ENCODE results near the gene RPL11.

RPL11 gene

DNA sequence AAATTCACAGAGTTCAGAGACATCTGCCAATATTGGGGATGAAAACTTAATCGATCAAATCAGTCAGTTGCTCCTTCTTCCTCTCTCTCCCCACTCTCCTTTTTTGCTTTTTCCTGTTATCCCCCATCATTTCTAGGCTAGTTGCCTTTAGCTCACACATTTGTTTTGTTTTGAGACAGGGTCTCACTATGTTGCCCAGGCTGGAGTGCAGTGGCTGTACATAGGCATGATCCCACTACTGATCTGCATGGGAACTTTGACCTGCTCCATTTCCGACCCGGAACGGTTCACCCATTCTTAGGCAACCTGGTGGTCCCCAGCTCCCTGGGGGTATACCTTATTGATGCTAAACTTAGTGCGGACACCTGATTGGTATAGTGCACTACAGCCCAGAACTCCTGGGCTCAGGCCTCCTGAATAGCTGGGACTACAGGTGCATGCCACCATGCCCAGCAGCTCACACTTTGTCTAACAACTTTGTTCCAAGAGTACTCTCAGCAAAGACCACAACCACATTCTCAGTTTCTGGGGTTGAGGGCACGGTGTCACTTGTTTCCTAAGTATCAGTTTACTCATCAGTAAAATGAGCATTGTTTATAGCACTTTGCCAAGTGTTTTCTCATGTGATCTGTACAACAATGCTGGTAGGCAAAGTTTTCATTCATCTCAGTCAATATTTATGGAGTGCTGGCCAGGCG lies 45.0 kb downstream of the RPL11 start:
- H3K36me3 Mint-ChIP-seq: no peaks in the 10 kb centered on the region
- peaks cover 22% of the 10 kb centered on the region for H3K4me1 Mint-ChIP-seq
- peak; percentile 11 to 58 for DNase-seq (ENCODE audit: low spot score in 2 of 2)

DNA sequence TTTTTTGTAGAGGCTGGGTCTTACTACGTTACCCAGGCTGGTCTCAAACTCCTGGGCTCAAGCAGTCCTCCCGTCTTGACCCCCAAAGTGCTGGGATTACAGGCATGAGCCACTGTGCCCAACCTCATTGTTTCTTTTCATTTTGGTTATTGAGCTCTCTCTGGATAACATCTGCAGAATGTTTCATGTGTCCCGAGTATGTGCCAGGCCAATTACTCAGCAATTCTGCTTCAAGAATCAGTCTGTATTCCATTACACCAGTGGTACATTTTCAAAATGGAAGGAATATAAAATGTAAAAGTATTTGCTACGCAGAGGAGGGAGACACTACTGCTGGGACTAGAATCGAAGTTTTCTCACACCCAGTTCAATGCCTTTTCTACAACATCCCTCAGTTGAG lies 50.0 kb downstream of the RPL11 start:
- Mint-ChIP-seq H3K36me3 (peaks cover 26% of the 10 kb centered on the region), H3K4me1 (peaks cover 36% of the 10 kb centered on the region), H3K4me3 (peak overlapping the region; percentile 86), H3K9me3 (no peaks in the 10 kb centered on the region), H3K27ac (no peak overlapping the region)
- DNase-seq (ENCODE audit: low spot score in 2 of 2): no peak
- ATAC-seq: no peak

More for the DNA sequence above, 45.0 kb downstream of the RPL11 start:
- Mint-ChIP-seq H3K9me3 (peaks cover 2% of the 10 kb centered on the region), H3K27ac (peak overlapping the region; percentile 3), H3K4me3 (no peak overlapping the region)
- ATAC-seq: peak; percentile 96

DNA sequence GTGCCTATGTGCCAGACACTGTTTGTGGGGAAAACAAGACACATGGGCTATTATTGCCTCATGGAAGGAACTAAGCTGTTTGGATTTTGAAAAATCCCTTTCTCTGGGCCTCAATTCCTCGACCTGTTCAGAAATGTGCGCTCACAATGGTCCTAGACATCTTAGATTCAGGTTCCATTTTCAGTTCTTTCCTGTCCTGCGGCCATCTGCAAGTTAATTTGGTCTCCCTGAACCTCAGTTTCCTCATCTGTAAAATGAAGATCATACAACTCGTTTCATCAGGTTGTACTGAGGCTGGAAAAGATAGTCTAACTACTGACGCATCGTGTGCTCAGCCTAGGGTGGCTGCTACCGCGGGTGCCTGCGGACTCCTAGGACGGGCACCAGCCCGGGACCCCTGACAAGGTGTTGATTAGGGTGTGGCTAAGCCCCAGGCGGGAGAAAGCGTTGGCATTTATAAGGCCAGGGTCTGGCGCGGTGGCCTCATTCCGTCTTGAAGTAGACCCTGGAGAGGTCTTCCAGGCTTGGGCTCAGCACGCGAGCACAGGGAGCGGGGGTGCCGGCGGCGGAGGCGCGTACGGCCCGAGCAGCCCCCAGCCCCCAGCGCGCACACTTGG lies 51.2 kb downstream of the RPL11 start:
- ATAC-seq: peak; percentile 66
- Mint-ChIP-seq H3K27ac (peak overlapping the region; percentile 92), H3K9me3 (no peaks in the 10 kb centered on the region), H3K36me3 (peaks cover 38% of the 10 kb centered on the region), H3K4me1 (peaks cover 42% of the 10 kb centered on the region), H3K4me3 (peak overlapping the region; percentile 86)
- no peak for DNase-seq (ENCODE audit: low spot score in 2 of 2)

DNA sequence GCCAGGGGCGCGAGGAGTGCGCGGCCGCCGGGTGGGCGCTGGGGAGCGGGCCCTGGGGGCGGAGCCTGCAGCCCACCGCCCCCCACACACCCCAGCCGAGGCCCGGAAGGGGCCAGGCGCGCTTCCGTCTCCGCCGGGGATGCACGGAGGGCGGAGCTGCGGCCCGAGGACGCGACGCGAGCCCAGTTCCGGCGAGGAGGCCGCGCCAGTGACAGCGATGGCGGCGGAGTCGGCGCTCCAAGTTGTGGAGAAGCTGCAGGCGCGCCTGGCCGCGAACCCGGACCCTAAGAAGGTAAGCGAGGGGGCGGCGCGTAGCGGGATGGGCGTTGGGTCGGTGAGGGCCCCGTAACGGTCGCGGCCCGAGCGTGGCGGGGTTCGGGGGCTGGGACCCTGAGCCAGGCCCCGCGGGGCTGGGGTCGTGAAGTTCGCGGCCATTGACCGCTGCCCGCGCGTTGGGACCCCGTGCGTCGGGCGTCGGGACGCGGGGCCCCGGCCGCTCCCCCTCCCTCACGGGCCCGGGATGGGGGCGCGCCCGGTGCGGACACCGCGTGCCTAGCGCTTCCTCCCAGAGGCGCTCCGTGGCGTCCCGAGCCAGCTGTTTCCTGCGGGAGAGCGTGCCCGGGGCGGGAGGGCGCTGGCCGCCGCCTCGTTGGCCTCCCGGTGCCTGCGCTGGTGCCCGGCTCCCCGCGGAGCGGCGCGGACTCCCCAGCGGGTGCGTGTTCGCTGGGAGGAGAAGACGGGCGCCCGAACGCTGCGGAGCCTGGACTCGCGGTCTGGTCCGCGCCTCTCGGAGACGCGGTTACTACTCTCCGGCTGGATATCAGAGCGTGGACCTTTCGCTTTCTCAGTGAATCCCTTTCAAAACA lies 51.9 kb downstream of the RPL11 start, which contains the start of gene ELOA:
TSS of gene ELOA (plus strand) at position 185 of the 866 bp plus-strand sequence. CDS start at position 218, 33 bp downstream.
- DNase-seq (ENCODE audit: low spot score in 2 of 2) (peak; percentile 62 to 84), ATAC-seq (peak; percentile 95)
- peaks cover 43% of the 10 kb centered on the region for H3K36me3 Mint-ChIP-seq
- H3K9me3 Mint-ChIP-seq: no peaks in the 10 kb centered on the region
- peak within 1 kb of the TSS; percentile 86 for H3K4me3 Mint-ChIP-seq
- peak within 1 kb of the TSS; percentile 92 for H3K27ac Mint-ChIP-seq
- H3K4me1 Mint-ChIP-seq: peaks cover 49% of the 10 kb centered on the region

DNA sequence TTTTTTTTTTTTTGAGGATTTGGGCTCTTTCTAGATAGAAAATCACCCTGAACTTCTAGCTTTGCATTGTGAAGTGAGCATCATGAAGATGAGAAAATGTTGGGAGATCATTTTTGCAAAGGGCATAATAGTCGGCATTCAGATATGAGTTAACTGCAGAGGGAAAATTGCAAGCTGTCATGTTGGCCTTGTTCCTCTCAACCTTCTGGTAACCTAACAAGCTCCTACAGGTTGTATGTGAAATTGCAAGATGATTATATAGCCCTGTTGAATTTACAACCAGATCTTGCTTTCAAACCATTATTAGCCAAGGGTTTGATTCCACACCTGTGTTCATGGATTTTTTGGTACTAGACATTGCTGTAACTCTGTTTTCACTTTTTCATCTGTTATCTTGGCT lies 53.9 kb downstream of the RPL11 start:
- Mint-ChIP-seq H3K4me3 (peak overlapping the region; percentile 86), H3K27ac (peak overlapping the region; percentile 17), H3K9me3 (no peaks in the 10 kb centered on the region), H3K36me3 (peaks cover 61% of the 10 kb centered on the region), H3K4me1 (peaks cover 59% of the 10 kb centered on the region)
- no peak for ATAC-seq
- DNase-seq (ENCODE audit: low spot score in 2 of 2): no peak
